GM12892 (cell line): ENCODE measurements around the gene DQX1.

Experiments used
- POLR2A ChIP-seq: IDR thresholded peaks from 2 replicates; pipeline ENCODE4 v1.6.1; 2011; ENCODE audit warnings: low read depth, low read length, control low read depth
- POLR2AphosphoS5 ChIP-seq: IDR thresholded peaks from 2 replicates; pipeline ENCODE4 v1.6.1; 2011; ENCODE audit warnings: low read depth, low read length, control low read depth

DNA sequence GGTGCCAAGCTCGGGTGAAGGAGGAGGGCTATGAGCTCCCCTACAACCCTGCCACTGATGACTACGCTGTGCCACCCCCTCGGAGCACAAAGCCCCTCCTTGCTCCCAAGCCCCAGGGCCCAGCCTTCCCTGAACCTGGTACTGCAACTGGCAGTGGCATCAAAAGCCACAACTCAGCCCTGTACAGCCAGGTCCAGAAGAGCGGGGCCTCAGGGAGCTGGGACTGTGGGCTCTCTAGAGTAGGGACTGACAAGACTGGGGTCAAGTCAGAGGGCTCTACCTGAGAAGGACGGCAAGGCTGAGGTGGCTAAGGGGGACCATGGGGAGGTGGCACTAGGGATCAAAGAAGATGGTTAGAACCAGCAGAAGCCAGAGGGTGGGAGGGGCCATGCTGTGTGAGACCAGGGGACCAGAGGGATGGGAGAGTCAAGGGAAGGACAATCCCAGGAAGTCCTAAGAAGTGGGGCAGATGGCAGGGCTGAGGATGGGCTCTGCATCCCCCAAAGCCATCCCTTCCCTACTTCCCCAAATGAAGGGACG lies 30.9 kb upstream of the DQX1 start:
- no peak; the same call in 1 of the 2 replicates for TF ChIP-seq POLR2AphosphoS5
- peak; percentile 41; the same call in 1 of the 2 replicates for TF ChIP-seq POLR2A
